Measurements from ENCODE around the gene KDM1B. TPM values are rescaled to one million over a fixed set of nuclear protein-coding genes. Genes with fewer than 3 reads are reported as not detected.

The KDM1B gene
- total and polyA plus RNA-seq, 2 of the 8 experiments (the other 6 are each of a cell fraction or from before 2014, with no cell fraction given), result 3.7 to 7.5 TPM

GRCh38 chr6:18264219-18264922 lies 109.1 kb downstream of the KDM1B start, which contains the start of gene DEK (continued):
- TF ChIP-seq RXRA (IDR thresholded peaks at IDR 0.05; ENCODE audit: insufficient read depth, low read depth, low read length) (no peak), SIRT6 (IDR thresholded peaks at IDR 0.05; ENCODE audit: low read length) (no peak), FOSL1 (IDR thresholded peaks at IDR 0.05; ENCODE audit: insufficient read depth, low read depth, low read length) (no peak), SRF (IDR thresholded peaks at IDR 0.05; ENCODE audit: low read depth, low read length) (no peak), BACH1 (IDR thresholded peaks at IDR 0.05; ENCODE audit: low read length) (peak; percentile 70), NANOG (IDR thresholded peaks at IDR 0.05; ENCODE audit: insufficient read depth, low read depth, low read length, poor library complexity, severe bottlenecking) (no peak), HDAC2 (IDR thresholded peaks at IDR 0.05; ENCODE audit: borderline replicate concordance in 1 of 2, low read depth in 2 of 2, low read length in 2 of 2) (peak; percentile 79 to 90; a peak in 3 of 4 replicates), KDM1A (IDR thresholded peaks at IDR 0.05; ENCODE audit: borderline replicate concordance, low read length) (no peak), BCL11A (IDR thresholded peaks at IDR 0.05; ENCODE audit: low read depth in 2 of 2, low read length in 2 of 2) (no peak), YY1 (IDR thresholded peaks at IDR 0.05; ENCODE audit: low read depth, low read length) (peak; percentile 93), SP2 (IDR thresholded peaks at IDR 0.05; ENCODE audit: low read length) (no peak), CHD1 (IDR thresholded peaks at IDR 0.05; ENCODE audit: low read depth, low read length) (no peak), USF2 (IDR thresholded peaks at IDR 0.05; ENCODE audit: low read length) (no peak), RBBP5 (IDR thresholded peaks at IDR 0.05; ENCODE audit: borderline replicate concordance, low read depth, low read length) (no peak; the same call in 1 of the 2 replicates), CREB1 (IDR thresholded peaks at IDR 0.05) (no peak), PHF8 (conservative IDR thresholded peaks at IDR 0.05; ENCODE audit: low read depth, low read length) (peak; percentile 94), E2F6 (IDR thresholded peaks at IDR 0.05) (peak; percentile 86), ZNF274 (IDR thresholded peaks at IDR 0.05; ENCODE audit: borderline replicate concordance, extremely low read depth, low read length) (no peak)
